Right lobe of liver (tissue), 6 donors: Measurements from ENCODE around the gene TSPOAP1. TPM values are rescaled to one million over a fixed set of nuclear protein-coding genes. Genes with fewer than 3 reads are reported as not detected.

ENCODE experiments used
- ATAC-seq, 4 donors: fragments of 200-7000 bp; cut with Tn5 transposase; one replicate each; pipeline ENCODE4 v1.9.1; 2020; ENCODE audit warnings: mild to moderate bottlenecking in 4 of 4, moderate library complexity in 4 of 4
- DNase-seq, 3 donors: peaks; one replicate each; pipeline ENCODE4 v3.0.0-alpha.2; 2020
- H3K27ac ChIP-seq, 3 donors: fragments of 200-600 bp; one replicate each; pipeline ENCODE4 v1.8.0; 2022
- H3K27me3 ChIP-seq, 2 donors: fragments of 200-600 bp; one replicate each; pipeline ENCODE4 v1.8.0; 2022
- H3K36me3 ChIP-seq, 4 donors: fragments of 200-600 bp; sonication (generic) in 1 of 4; one replicate each; pipeline versions ENCODE4 v1.5.1 to v1.8.0; 2017 to 2022; ENCODE audit warnings: control low read depth in 1 of 4
- H3K4me1 ChIP-seq, 4 donors: fragments of 200-600 bp; sonication (generic) in 1 of 4; one replicate each; pipeline versions ENCODE4 v1.5.1 to v1.8.0; 2017 to 2022; ENCODE audit warnings: control low read depth in 1 of 4
- H3K4me3 ChIP-seq, 3 donors: fragments of 200-600 bp; one replicate each; pipeline ENCODE4 v1.8.0; 2022
- H3K9me3 ChIP-seq, 4 donors: fragments of 200-600 bp; sonication (generic) in 1 of 4; one replicate each; pipeline versions ENCODE4 v1.5.1 to v1.8.0; 2017 to 2022; ENCODE audit warnings: control low read depth in 1 of 4
- CTCF ChIP-seq, 4 donors: fragments of 200-600 bp in 3 of 4; fragments of 450-650 bp in 1 of 4; IDR thresholded peaks; one replicate each; pipeline versions ENCODE4 v1.5.1 to v1.8.0; 2016 to 2022; ENCODE audit warnings: antibody characterized with exemption in 4 of 4, mild to moderate bottlenecking in 2 of 4
- POLR2A ChIP-seq: fragments of 450-650 bp; IDR thresholded peaks from one replicate; pipeline ENCODE4 v1.6.1; 2017; ENCODE audit warnings: antibody characterized with exemption, mild to moderate bottlenecking
- WGBS: methylation state at CpG from one replicate; pipeline ENCODE4 v1.1.6; 2018; ENCODE audit warnings: low coverage, low lambda C conversion rate; ENCODE audit not compliant: insufficient coverage; ENCODE audit errors: missing lambda C conversion rate; 5-methylcytosine and 5-hydroxymethylcytosine counted together
- intact Hi-C, 2 donors: fragments of 100-400 bp; cut with DNase I; formaldehyde crosslinking; loops; one replicate each; pipeline versions ENCODE4 v1.11.2 to v1.14.1; 2022
- total RNA-seq, 6 experiments: library from RNA; depleted of rRNA in 2 of 6; stranded (reverse); fragments of >200 nt in 2 of 6; fragmentation: NEBNext Ultra II Directional in 3 of 6; extraction: Animal tissue kit (Norgen Biotek cat#: 25700) in 3 of 6; gene quantifications; one replicate each; pipeline versions ENCODE4 v1.1.0 to v1.2.4, GENCODE V29; 2016 to 2023
- donor health status: DM: no; HTN: yes; CAD: no.
- donor health status: DM: no; HTN: no; CAD: no.
- donor health status: DM: no; HTN: no; CAD: no.
- donor health status: DM: no; HTN: yes; CAD: no.
- donor health status: DM: no; HTN: yes; CAD: no.

Gene TSPOAP1
- total RNA-seq, 6 experiments from 2014 or later: 0.87 to 8.3 (median 3.8) TPM

- H3K27me3 ChIP-seq: no peaks in the 10 kb centered on the region
- no peak for DNase-seq
Measured at GRCh38 chr17:58283674-58284612, 44.7 kb downstream of the TSPOAP1 start.

DNA sequence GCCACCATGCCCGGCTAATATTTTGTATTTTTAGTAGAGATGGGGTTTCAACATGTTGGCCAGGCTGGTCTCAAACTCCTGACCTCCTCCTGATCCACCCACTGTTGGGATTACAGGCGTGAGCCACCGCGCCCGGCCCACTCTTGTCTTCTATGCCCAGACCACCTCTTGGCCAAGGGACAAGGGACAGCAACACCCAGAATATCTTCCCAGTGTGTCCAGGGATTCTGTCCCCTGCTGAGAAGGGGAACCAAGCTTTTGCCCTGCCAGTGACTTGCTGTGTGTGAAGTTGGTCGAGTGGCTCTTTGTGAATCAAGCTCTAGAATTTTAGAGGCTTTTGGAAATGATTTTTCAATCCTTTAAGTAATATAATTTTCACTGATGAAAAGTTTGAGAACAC lies 46.2 kb downstream of the TSPOAP1 start:
- 75% methylated on average over 5 of the region's 6 CpGs for WGBS
- ATAC-seq (no peak), DNase-seq (no peak)
- Histone ChIP-seq H3K27ac (no peak overlapping the region), H3K36me3 (no peaks in the 10 kb centered on the region), H3K4me1 (peaks cover 0 to 10% (median 0%) of the 10 kb centered on the region in 4 donors), H3K9me3 (no peaks in the 10 kb centered on the region), H3K4me3 (no peak overlapping the region), H3K27me3 (no peaks in the 10 kb centered on the region)
- TF ChIP-seq POLR2A (no peak), CTCF (IDR thresholded peaks at IDR 0.05) (no peak)
- intact Hi-C loops: no loop called here

More at GRCh38 chr17:58283674-58284612, 44.7 kb downstream of the TSPOAP1 start:
- H3K4me3 ChIP-seq: no peak overlapping the region
- no peak overlapping the region for H3K27ac ChIP-seq
- H3K36me3 ChIP-seq: no peaks in the 10 kb centered on the region
- no peak for TF ChIP-seq POLR2A
- no peak for TF ChIP-seq CTCF (IDR thresholded peaks at IDR 0.05)
- ATAC-seq: no peak
- peaks cover 0 to 5% (median 0%) of the 10 kb centered on the region in 4 donors for H3K4me1 ChIP-seq
- 74% methylated on average over 6 of the region's 12 CpGs for WGBS
- H3K9me3 ChIP-seq: no peaks in the 10 kb centered on the region
- intact Hi-C loops: no loop called here

GRCh38 chr17:58281511-58282011 lies 47.0 kb downstream of the TSPOAP1 start:
- no peak for TF ChIP-seq CTCF (IDR thresholded peaks at IDR 0.05)
- TF ChIP-seq POLR2A: no peak
- Histone ChIP-seq H3K9me3 (no peaks in the 10 kb centered on the region), H3K27ac (no peak overlapping the region), H3K4me3 (no peak overlapping the region), H3K36me3 (no peaks in the 10 kb centered on the region), H3K27me3 (no peaks in the 10 kb centered on the region), H3K4me1 (peaks cover 0 to 10% (median 0%) of the 10 kb centered on the region in 4 donors)
- DNase-seq: no peak
- ATAC-seq: no peak
- WGBS: 11% methylated on average over 2 of the region's 2 CpGs
- intact Hi-C loops: no loop called here

- DNase-seq (no peak), ATAC-seq (no peak)
- no peaks in the 10 kb centered on the region for H3K36me3 ChIP-seq
- 76% methylated on average over 3 of the region's 5 CpGs for WGBS
- H3K4me3 ChIP-seq: no peak within 1 kb of the TSS
- H3K27ac ChIP-seq: no peak within 1 kb of the TSS
- no peaks in the 10 kb centered on the region for H3K9me3 ChIP-seq
- TF ChIP-seq POLR2A: no peak
- no peak for TF ChIP-seq CTCF (IDR thresholded peaks at IDR 0.05)
- intact Hi-C loops: no loop called here
- H3K27me3 ChIP-seq: no peaks in the 10 kb centered on the region
- peaks cover 0 to 10% (median 0%) of the 10 kb centered on the region in 4 donors for H3K4me1 ChIP-seq
Measured at GRCh38 chr17:58280480-58281217, 47.9 kb downstream of the TSPOAP1 start, which contains the start of gene MPO. Gene MPO (minus strand): TSS chr17:58280935. CDS start chr17:58280758, 177 bp downstream.
